Measurements from ENCODE around the gene SH3BP4.

DNA sequence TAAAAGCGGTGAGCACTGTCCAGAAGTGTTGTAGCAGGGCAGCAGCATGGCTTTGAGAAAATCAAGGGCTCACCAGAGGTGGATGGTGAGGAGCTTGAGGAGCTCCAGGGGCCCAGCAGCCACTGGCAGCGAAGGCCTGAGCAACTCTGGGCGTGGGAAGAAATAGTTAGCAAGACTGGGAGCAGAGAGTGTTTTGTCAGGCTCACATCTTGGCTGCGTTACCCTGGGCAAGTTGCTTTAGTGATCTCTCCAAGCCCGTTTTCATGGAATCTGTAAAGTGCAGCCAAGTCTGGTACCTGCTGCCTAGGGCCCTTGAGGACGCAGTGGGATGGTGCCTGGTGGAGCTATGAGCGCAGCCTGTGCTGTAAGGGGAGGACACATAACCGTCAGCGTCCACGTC, 78.3 kb downstream of the SH3BP4 start:
- TF ChIP-seq CTCF (IDR thresholded peaks at IDR 0.05) (no peak), POLR2A (IDR thresholded peaks at IDR 0.05) (no peak), POLR2AphosphoS5 (IDR thresholded peaks at IDR 0.05) (no peak), EP300 (IDR thresholded peaks at IDR 0.05) (no peak)
